ENCODE data around the gene GLTP.
"Not testable (repeated sequence)": the region's sequence is repeated elsewhere in the genome, so short reads cannot be mapped to it uniquely, and the experiment has no call there.

The GLTP gene

GRCh38 chr12:109875572-109876131, 4.7 kb downstream of the GLTP start:
- peaks cover 20% of the 10 kb centered on the region for H3K4me1 ChIP-seq (ENCODE audit: insufficient read depth, low read length)
- no peaks in the 10 kb centered on the region for H3K9me3 ChIP-seq (ENCODE audit: low read length)
- no peak overlapping the region for H3K4me3 ChIP-seq (ENCODE audit: low read depth in 1 of 2, low read length in 2 of 2)
- no peak overlapping the region for H3K9ac ChIP-seq (ENCODE audit: low read length)
- H3K27ac ChIP-seq (ENCODE audit: low read depth, low read length): no peak overlapping the region
- peaks cover 11% of the 10 kb centered on the region for H3K36me3 ChIP-seq (ENCODE audit: insufficient read depth, low read length)
- H3K27me3 ChIP-seq (ENCODE audit: control insufficient read depth in 1 of 2, insufficient read depth in 2 of 2, low read length in 2 of 2): no peaks in the 10 kb centered on the region

GRCh38 chr12:109873653-109874052, 6.7 kb downstream of the GLTP start:
- no peak overlapping the region for H3K27ac ChIP-seq (ENCODE audit: low read depth, low read length)
- H3K27me3 ChIP-seq (ENCODE audit: control insufficient read depth in 1 of 2, insufficient read depth in 2 of 2, low read length in 2 of 2): no peaks in the 10 kb centered on the region
- H3K9me3 ChIP-seq (ENCODE audit: low read length): no peaks in the 10 kb centered on the region
- H3K4me3 ChIP-seq (ENCODE audit: low read depth in 1 of 2, low read length in 2 of 2): no peak overlapping the region
- no peak overlapping the region for H3K9ac ChIP-seq (ENCODE audit: low read length)
- H3K36me3 ChIP-seq (ENCODE audit: insufficient read depth, low read length): peaks cover 11% of the 10 kb centered on the region
- peaks cover 10% of the 10 kb centered on the region for H3K4me1 ChIP-seq (ENCODE audit: insufficient read depth, low read length)

GRCh38 chr12:109871668-109872314, 8.6 kb downstream of the GLTP start:
- Histone ChIP-seq H3K27me3 (ENCODE audit: control insufficient read depth in 1 of 2, insufficient read depth in 2 of 2, low read length in 2 of 2) (no peaks in the 10 kb centered on the region), H3K4me3 (ENCODE audit: low read depth in 1 of 2, low read length in 2 of 2) (no peak overlapping the region), H3K36me3 (ENCODE audit: insufficient read depth, low read length) (peaks cover 11% of the 10 kb centered on the region), H3K9me3 (ENCODE audit: low read length) (no peaks in the 10 kb centered on the region), H3K4me1 (ENCODE audit: insufficient read depth, low read length) (no peaks in the 10 kb centered on the region), H3K9ac (ENCODE audit: low read length) (no peak overlapping the region), H3K27ac (ENCODE audit: low read depth, low read length) (no peak overlapping the region)

GRCh38 chr12:109870648-109871047, 9.7 kb downstream of the GLTP start:
- Histone ChIP-seq H3K9ac (ENCODE audit: low read length) (no peak overlapping the region), H3K27ac (ENCODE audit: low read depth, low read length) (no peak overlapping the region), H3K4me1 (ENCODE audit: insufficient read depth, low read length) (no peaks in the 10 kb centered on the region), H3K27me3 (ENCODE audit: control insufficient read depth in 1 of 2, insufficient read depth in 2 of 2, low read length in 2 of 2) (no peaks in the 10 kb centered on the region), H3K36me3 (ENCODE audit: insufficient read depth, low read length) (peaks cover 11% of the 10 kb centered on the region), H3K4me3 (ENCODE audit: low read depth in 1 of 2, low read length in 2 of 2) (no peak overlapping the region), H3K9me3 (ENCODE audit: low read length) (no peaks in the 10 kb centered on the region)

- Histone ChIP-seq H3K4me3 (ENCODE audit: low read depth in 1 of 2, low read length in 2 of 2) (no peak overlapping the region), H3K27ac (ENCODE audit: low read depth, low read length) (no peak overlapping the region), H3K4me1 (ENCODE audit: insufficient read depth, low read length) (no peaks in the 10 kb centered on the region), H3K36me3 (ENCODE audit: insufficient read depth, low read length) (peaks cover 11% of the 10 kb centered on the region), H3K9me3 (ENCODE audit: low read length) (no peaks in the 10 kb centered on the region), H3K27me3 (ENCODE audit: control insufficient read depth in 1 of 2, insufficient read depth in 2 of 2, low read length in 2 of 2) (no peaks in the 10 kb centered on the region), H3K9ac (ENCODE audit: low read length) (no peak overlapping the region)
Measured at GRCh38 chr12:109868182-109869051, 11.9 kb downstream of the GLTP start.

GRCh38 chr12:109864916-109865315, 15.4 kb downstream of the GLTP start:
- Histone ChIP-seq H3K9ac (ENCODE audit: low read length) (no peak overlapping the region), H3K27me3 (ENCODE audit: control insufficient read depth in 1 of 2, insufficient read depth in 2 of 2, low read length in 2 of 2) (no peaks in the 10 kb centered on the region), H3K4me1 (ENCODE audit: insufficient read depth, low read length) (no peaks in the 10 kb centered on the region), H3K27ac (ENCODE audit: low read depth, low read length) (no peak overlapping the region), H3K4me3 (ENCODE audit: low read depth in 1 of 2, low read length in 2 of 2) (no peak overlapping the region), H3K9me3 (ENCODE audit: low read length) (no peaks in the 10 kb centered on the region), H3K36me3 (ENCODE audit: insufficient read depth, low read length) (no peaks in the 10 kb centered on the region)

GRCh38 chr12:109863847-109864712, 16.3 kb downstream of the GLTP start:
- Histone ChIP-seq H3K4me3 (ENCODE audit: low read depth in 1 of 2, low read length in 2 of 2) (no peak overlapping the region), H3K9ac (ENCODE audit: low read length) (no peak overlapping the region), H3K9me3 (ENCODE audit: low read length) (no peaks in the 10 kb centered on the region), H3K27me3 (ENCODE audit: control insufficient read depth in 1 of 2, insufficient read depth in 2 of 2, low read length in 2 of 2) (no peaks in the 10 kb centered on the region), H3K27ac (ENCODE audit: low read depth, low read length) (no peak overlapping the region), H3K36me3 (ENCODE audit: insufficient read depth, low read length) (no peaks in the 10 kb centered on the region), H3K4me1 (ENCODE audit: insufficient read depth, low read length) (no peaks in the 10 kb centered on the region)

GRCh38 chr12:109862491-109862890, 17.9 kb downstream of the GLTP start:
- H3K4me1 ChIP-seq (ENCODE audit: insufficient read depth, low read length); H3K9me3 ChIP-seq (ENCODE audit: low read length); H3K4me3 ChIP-seq (ENCODE audit: low read depth in 1 of 2, low read length in 2 of 2); H3K27me3 ChIP-seq (ENCODE audit: control insufficient read depth in 1 of 2, insufficient read depth in 2 of 2, low read length in 2 of 2); H3K9ac ChIP-seq (ENCODE audit: low read length); H3K27ac ChIP-seq (ENCODE audit: low read depth, low read length): not testable (repeated sequence)
- H3K36me3 ChIP-seq (ENCODE audit: insufficient read depth, low read length): peaks cover 13% of the 10 kb centered on the region

- H3K4me1 ChIP-seq (ENCODE audit: insufficient read depth, low read length): no peaks in the 10 kb centered on the region
- peaks cover 16% of the 10 kb centered on the region for H3K36me3 ChIP-seq (ENCODE audit: insufficient read depth, low read length)
- no peak overlapping the region for H3K27ac ChIP-seq (ENCODE audit: low read depth, low read length)
- H3K4me3 ChIP-seq (ENCODE audit: low read depth in 1 of 2, low read length in 2 of 2): no peak overlapping the region
- no peaks in the 10 kb centered on the region for H3K27me3 ChIP-seq (ENCODE audit: control insufficient read depth in 1 of 2, insufficient read depth in 2 of 2, low read length in 2 of 2)
- no peaks in the 10 kb centered on the region for H3K9me3 ChIP-seq (ENCODE audit: low read length)
- H3K9ac ChIP-seq (ENCODE audit: low read length): no peak overlapping the region
Measured at GRCh38 chr12:109861689-109862314, 18.5 kb downstream of the GLTP start.

- Histone ChIP-seq H3K9ac (ENCODE audit: low read length) (no peak overlapping the region), H3K27ac (ENCODE audit: low read depth, low read length) (no peak overlapping the region), H3K4me1 (ENCODE audit: insufficient read depth, low read length) (no peaks in the 10 kb centered on the region), H3K9me3 (ENCODE audit: low read length) (no peaks in the 10 kb centered on the region), H3K36me3 (ENCODE audit: insufficient read depth, low read length) (peaks cover 16% of the 10 kb centered on the region), H3K4me3 (ENCODE audit: low read depth in 1 of 2, low read length in 2 of 2) (no peak overlapping the region), H3K27me3 (ENCODE audit: control insufficient read depth in 1 of 2, insufficient read depth in 2 of 2, low read length in 2 of 2) (no peaks in the 10 kb centered on the region)
Measured at GRCh38 chr12:109860977-109861376, 19.4 kb downstream of the GLTP start.

GRCh38 chr12:109858764-109859163, 21.6 kb downstream of the GLTP start:
- H3K4me1 ChIP-seq (ENCODE audit: insufficient read depth, low read length): no peaks in the 10 kb centered on the region
- H3K27ac ChIP-seq (ENCODE audit: low read depth, low read length): no peak overlapping the region
- H3K9ac ChIP-seq (ENCODE audit: low read length): no peak overlapping the region
- H3K27me3 ChIP-seq (ENCODE audit: control insufficient read depth in 1 of 2, insufficient read depth in 2 of 2, low read length in 2 of 2): no peaks in the 10 kb centered on the region
- no peaks in the 10 kb centered on the region for H3K9me3 ChIP-seq (ENCODE audit: low read length)
- no peak overlapping the region for H3K4me3 ChIP-seq (ENCODE audit: low read depth in 1 of 2, low read length in 2 of 2)
- H3K36me3 ChIP-seq (ENCODE audit: insufficient read depth, low read length): peaks cover 26% of the 10 kb centered on the region

Measured in muscle layer of colon (tissue), 2 donors.